ENCODE results near the gene NETO1. TPM values are rescaled to one million over a fixed set of nuclear protein-coding genes. Genes with fewer than 3 reads are reported as not detected.

NETO1 gene
- total RNA-seq, 1 donor from 2014 or later = not detected

GRCh38 chr18:72700961-72701710, 166.7 kb downstream of the NETO1 start:
- DNase-seq = no peak
- Histone ChIP-seq H3K27ac (no peak overlapping the region), H3K27me3 (no peaks in the 10 kb centered on the region), H3K36me3 (no peaks in the 10 kb centered on the region), H3K9me3 (no peaks in the 10 kb centered on the region), H3K4me3 (no peak overlapping the region), H3K4me1 (no peaks in the 10 kb centered on the region)
- peak; percentile 17 for TF ChIP-seq CTCF (IDR thresholded peaks at IDR 0.05)
- no peak for ATAC-seq
- intact Hi-C loops (cut with DNase I) = no loop called here

GRCh38 chr18:72697706-72698105, 170.1 kb downstream of the NETO1 start:
- Histone ChIP-seq H3K27ac (no peak overlapping the region), H3K36me3 (no peaks in the 10 kb centered on the region), H3K9me3 (no peaks in the 10 kb centered on the region), H3K27me3 (no peaks in the 10 kb centered on the region), H3K4me3 (no peak overlapping the region), H3K4me1 (no peaks in the 10 kb centered on the region)
- ATAC-seq (no peak), DNase-seq (no peak)
- no peak for TF ChIP-seq CTCF (IDR thresholded peaks at IDR 0.05)
- intact Hi-C loops (cut with DNase I) = no loop called here

- H3K36me3 ChIP-seq = no peaks in the 10 kb centered on the region
- peak; percentile 43 for ATAC-seq
- H3K4me1 ChIP-seq = no peaks in the 10 kb centered on the region
- intact Hi-C loops (cut with DNase I) = no loop called here
- no peaks in the 10 kb centered on the region for H3K9me3 ChIP-seq
- peak overlapping the region; percentile 23 for H3K4me3 ChIP-seq
- H3K27ac ChIP-seq = no peak overlapping the region
- no peak for TF ChIP-seq CTCF (IDR thresholded peaks at IDR 0.05)
- no peak for DNase-seq
- no peaks in the 10 kb centered on the region for H3K27me3 ChIP-seq
Observed at GRCh38 chr18:72692595-72692994, 175.2 kb downstream of the NETO1 start.

Small RNAs within 50 kb of the gene (microRNA-seq; reads per million reads assigned to microRNA genes)
- gene MIR548AV (ENCODE audit: borderline microRNAs expressed) = not detected
